HCEC 1CT (cell line): ENCODE measurements around the gene CISD3.

Experiments used
- DNase-seq: peaks from one replicate; pipeline ENCODE4 v3.0.0-alpha.2; 2017

Gene CISD3

DNA sequence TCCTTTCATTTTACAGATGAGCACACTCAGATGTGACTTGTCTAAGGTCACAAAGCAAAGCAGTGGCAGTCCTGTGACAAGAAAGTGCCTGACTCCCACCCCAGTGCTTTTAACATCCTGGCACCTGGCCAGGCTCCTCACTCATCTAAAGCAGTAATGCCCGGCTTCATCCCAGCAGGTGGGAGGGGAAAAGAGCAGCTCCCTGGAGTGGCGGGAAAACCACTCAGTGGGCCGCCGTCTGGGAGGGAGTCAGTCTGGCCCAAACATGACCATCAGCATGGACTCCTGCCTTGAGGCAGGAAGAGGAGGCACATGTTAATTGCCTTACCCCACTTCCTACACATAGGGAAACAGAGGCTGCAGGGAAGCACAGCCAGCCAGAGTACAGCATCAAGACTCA, 15.4 kb downstream of the CISD3 start:
- no peak for DNase-seq

DNA sequence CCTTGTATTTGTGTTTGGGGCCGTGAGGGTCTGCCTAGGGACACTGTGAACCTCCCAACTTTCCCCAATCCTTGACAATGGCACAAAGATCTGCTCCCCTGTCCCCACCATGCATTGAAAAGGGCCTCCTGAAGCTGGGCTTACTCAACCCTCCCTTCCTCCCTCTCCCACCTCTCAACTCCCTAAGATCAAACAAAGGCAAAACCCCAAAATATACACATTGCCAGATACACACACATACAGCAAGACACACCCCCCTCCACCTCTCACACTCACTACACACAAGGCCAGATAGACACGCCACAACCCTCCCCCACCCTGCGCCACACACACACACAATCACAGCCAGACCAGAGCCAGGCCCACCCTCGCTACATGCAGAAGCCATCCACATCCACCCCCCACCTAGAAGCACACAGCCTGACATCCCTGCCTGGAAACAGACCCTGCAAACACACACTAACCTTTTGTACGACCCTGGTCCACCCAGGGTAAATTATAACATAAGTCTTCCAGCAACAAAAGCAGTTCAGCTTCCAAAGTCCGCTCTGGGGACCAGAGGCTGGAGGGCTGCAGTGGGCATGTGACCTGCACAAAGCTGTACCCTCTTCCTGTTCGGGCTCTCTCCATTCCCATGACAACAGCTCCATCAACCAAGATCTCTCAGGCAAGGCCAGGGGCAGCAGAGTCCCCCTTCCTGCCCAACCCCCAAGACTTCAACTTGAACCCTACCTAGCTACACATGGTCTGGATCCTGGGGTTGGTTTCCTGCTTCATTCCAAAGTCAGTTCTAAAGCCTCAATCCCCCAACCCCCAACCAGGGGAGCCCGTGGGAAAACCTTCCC, 16.1 kb downstream of the CISD3 start:
- no peak for DNase-seq

- no peak for DNase-seq
These were observed 16.8 kb downstream of the CISD3 start for GRCh38 chr17:38746849-38747462.

- DNase-seq, result peak; percentile 15
These were observed 17.5 kb downstream of the CISD3 start for GRCh38 chr17:38747463-38748148.

DNA sequence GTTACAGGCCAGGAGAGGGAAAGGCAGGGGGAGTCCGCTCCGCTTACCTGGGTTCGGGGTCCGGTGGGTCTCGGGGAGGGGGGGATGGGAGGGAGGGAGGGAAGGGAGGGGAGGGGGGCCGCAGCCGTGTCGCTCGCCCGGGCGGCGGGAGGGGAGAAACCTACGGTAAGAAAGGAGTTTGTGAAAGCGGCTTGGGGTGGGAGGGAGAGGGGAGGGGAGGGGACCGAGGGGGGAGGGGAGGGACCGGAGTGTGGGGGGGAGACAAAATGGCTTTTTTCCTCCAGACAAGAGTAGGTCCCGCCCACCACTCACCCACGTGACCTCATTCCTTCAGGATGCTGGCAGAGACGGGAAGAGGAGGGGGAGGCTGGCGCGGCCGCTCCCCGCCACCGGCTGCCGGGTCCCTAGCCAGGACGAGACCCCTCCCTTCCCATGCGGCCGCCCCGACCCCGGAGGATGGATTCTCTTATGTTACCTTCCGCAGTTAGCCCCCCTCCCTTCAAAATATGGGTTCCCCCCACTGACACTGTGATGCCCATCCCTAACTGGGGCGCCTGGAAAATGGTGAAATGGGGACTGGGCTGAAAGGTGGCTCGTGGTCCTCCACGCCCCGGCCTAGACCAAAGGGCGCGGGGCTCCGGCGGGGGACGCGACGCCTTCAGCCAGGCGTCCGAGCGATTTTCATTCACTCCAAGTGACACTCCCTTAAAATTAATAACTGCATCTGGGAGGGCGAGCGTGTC, 18.2 kb downstream of the CISD3 start, which contains the start of gene PCGF2:
Gene PCGF2 (minus strand): TSS at position 188 of the 743 bp plus-strand sequence. CDS start 7,934 bp downstream, outside the sequence.
- peak; percentile 79 for DNase-seq

GRCh38 chr17:38748892-38749222, 18.7 kb downstream of the CISD3 start:
- DNase-seq, result no peak

DNA sequence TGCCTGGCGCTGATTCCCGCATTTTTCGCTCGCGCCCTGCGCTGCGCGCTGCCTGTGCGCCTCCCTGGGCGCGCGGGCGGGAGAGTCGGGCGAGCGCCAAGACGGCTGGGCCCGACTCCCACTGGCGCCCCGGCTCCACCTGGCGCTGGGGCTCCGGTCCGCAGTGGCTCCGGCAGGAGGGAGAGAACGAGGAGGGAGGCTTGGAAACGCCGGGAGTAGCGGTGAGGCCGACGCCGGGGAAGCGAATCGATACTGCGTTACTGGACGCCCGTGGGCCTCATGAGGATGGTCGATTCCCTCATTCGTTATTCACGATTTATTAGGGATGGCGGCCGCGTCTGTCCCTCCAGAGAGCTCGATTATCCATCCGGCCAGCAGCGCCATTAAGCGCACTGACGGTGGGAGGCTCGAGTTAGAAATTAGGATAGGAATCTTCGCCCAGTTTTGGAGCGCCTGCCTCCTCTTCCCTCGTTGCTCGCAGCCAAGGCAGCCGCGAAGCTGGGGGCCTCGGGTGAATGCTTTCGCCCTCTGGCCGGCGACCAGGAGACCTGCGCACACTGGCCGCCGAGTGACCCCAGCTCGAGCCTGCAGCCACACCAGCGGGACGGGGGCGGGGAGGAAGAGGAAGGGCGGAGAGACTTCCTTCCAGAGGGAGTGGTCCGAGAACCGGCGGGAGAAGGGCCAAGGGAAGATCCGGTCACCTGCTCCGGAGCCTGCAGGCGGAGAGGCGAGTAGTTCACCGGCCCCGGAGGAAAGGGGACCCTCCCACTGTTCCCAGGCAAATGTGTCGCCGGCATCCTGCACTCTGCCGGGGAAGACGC, 19.3 kb downstream of the CISD3 start:
- peak; percentile 49 for DNase-seq

- no peak for DNase-seq
These were observed 19.8 kb downstream of the CISD3 start for GRCh38 chr17:38750044-38750311.

GRCh38 chr17:38750312-38751121, 20.4 kb downstream of the CISD3 start:
- DNase-seq, result no peak

DNA sequence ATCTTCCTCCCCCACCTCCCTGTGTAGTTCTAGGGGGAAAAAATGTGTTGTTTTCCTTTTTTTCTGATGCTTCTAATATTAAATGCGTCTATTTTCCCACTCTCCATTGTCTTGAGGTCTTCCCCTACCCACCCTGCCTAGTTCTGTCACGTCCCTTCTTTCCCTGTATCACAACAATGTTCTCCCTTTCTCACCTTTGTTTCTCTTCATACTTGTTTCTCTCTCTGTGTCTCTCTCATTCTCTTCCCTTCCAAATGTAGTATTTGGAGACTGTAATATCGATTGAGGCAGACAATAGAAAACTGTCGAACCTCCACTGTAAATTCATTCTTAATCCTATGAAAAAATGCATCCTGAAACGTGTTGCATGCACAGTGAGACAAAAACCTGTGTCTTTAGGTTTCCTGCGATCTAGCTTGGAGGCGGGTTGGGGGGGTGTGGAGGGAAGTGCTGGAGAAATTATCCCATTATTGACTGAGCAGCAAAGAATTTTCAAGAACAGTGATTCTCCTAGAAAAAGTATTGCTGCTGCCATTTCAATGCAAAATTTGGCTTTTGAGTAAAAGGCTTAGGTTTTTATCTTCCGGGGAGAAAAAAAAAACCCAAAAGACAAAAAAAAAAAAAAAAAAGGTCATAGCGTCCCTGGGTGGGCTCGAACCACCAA, 21.1 kb downstream of the CISD3 start:
- peak; percentile 6 for DNase-seq

GRCh38 chr17:38751808-38752307, 21.7 kb downstream of the CISD3 start:
- DNase-seq, result peak; percentile 71

DNA sequence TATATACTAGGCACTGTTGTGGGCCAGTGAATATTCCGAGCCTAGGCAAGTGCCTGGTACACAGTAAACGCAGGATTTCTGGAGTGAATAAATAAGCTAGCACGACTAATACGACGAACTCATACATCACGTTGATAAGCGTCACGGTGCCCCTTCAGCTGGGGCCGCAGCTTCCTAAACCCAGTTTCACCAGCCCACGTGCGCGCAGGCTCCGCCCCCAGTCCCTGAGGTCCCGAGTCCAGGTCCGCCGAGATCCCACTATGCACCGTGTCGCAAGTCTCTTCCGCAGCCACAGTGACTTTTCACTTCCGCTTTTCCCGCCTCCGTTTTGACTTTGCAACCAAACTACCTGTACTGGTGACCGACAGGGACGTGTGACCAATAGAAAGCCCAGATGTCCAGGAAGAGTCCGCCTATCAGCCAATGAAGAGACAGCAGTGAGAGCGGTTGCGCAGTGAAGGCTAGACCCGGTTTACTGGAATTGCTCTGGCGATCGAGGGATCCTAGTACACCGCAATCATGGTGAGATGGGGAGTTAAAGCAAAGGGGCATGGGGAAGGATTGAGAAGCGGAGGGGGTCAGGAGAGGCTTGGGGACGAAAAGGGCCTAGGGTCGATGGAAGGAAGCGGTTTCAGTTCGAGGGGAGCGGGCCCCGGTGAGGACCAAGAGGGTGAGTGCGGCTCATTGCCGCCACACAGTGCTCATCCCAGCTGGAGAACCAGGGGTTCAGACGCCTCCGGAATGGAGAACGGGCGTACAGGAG, 22.3 kb downstream of the CISD3 start, which contains the start of gene PSMB3:
Gene PSMB3 (plus strand): TSS at position 434 of the 763 bp plus-strand sequence. CDS start 86 bp downstream, at position 520.
- DNase-seq, result peak; percentile 100

GRCh38 chr17:38753071-38753506, 22.9 kb downstream of the CISD3 start:
- DNase-seq, result no peak

DNA sequence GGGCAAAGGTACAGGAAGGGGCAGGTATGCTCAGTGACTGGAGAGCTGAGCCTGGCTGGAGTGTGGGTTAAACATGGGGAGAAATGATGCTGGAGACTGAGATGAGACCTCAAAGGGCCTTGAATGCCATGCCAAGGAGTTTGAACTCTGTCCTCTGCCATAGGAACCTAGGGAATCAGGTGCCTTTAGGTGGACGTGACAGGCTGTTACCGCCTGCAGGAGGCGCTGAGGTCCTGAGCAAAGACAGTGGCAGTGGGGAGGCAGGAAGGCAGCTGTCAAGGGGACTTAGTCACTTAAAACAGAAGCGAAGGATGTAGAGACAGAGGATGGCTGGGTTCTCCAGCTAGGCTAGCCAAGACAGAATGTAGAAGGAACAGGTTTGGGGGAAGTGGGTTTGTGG, 31.5 kb downstream of the CISD3 start:
- peak; percentile 19 for DNase-seq

DNA sequence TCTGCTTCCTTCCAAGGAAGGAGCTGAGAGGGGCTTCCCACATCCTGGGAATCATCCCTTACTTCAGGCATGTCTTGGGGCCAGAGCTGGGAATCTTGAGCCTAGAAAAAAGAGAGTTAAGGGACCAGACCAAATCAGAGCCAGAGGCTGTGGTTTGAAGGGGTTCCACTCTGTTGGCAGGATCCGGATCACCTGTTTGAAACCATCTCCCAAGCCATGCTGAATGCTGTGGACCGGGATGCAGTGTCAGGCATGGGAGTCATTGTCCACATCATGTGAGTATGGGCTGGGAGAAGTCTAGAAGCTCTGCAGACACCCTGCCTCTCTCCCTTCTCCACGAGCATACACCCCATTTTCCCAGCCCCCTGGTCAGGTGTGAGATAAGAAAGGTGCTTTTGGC, 32.1 kb downstream of the CISD3 start:
- DNase-seq, result no peak

DNA sequence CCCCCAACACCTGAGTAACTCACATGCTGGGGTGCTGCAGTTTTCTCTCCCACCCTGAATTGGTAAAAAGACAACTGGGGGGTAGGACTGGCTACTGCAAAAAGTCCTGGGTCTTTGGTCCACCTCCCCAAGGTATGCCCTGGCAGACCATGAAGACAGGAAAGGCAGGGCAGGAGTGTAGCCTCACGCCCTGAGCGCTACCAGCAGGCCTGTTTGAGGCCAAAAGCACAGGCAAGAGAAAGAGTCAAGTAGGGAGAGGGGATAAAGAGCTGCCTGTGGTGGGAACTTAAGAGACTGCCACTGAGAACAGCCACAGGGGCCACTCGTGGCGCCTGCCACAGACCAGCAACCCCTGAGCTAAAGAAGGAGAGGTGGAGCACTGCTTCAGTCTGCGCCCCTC, 36.2 kb downstream of the CISD3 start:
- no peak for DNase-seq

DNA sequence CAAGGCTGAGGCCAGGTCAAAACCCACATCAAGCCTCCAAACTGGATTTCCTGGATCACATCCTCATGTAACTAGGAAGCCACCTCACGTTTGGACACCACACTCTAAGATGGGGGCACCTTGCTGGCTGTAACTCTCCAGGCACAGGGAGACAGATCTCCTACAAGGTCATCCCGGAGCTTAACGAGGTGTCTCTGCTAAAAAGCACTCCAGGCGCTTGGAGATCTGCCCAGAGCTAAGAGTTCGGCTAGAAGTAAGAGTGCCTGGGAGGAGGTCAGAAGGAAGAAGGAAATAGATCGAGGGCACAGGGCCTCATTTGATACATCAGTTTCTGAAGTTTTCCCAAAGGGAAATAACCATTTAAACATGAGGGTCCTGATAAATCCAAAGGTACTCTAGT, 38.3 kb downstream of the CISD3 start:
- no peak for DNase-seq

DNA sequence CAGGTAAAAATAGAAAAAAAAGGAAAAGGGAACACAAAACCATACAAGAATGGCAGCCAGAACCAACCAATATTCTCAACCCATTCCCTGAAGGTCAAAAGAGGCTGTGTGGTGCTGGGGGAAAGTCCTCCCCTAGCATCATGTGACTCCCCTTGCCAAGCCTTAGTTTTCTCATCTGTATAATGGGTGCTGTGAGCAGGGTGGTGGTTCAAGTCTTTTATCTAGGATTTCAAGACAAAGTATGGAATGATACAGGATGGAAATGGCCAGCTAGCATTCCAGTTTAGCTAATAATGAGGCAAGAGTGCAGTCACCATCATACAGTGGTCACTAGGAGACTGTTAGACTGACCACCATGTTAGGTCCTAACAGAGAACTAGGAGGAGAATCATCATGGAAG, 43.1 kb downstream of the CISD3 start:
- DNase-seq, result no peak

DNA sequence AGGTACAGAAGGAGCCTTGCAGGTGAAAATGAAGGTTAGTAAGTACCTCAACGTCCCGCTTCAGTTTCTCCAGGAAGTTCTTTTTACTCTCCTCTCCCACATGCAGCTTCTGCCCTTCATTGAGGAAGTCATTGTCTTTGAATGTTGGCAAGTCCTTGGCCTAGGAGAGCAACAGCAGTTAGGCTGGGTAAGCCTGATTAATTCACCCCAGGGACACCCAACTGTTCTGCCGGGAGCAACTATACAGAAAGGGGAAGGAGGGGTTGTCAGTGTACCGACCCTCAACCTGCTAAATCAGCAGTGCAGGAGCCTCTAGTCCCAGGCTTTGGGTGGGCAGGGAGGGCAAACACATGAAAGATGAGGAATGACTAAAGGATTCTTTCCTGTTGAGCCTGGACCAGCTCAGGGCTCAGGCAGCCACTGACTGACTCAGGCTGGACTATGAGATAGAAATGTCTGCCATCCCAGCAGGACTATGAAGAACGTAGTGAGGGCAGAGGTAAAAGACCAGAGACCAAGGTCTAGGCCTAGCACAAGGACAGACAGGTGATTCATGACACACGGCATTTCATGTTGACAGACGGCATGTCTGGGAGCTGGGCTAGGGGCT, 47.6 kb downstream of the CISD3 start:
- no peak for DNase-seq
